HTERT RPE-1 (cell line): ENCODE measurements around the gene CCDC30.
"Not testable (repeated sequence)": the region's sequence is repeated elsewhere in the genome, so short reads cannot be mapped to it uniquely, and the experiment has no call there.

Experiments used
- in situ Hi-C: fragments of 300-500 bp; cut with MboI; formaldehyde crosslinking; loops from 4 replicates; pipeline ENCODE4 v1.14.3; 2020; ENCODE audit warnings: low sequenced_read_pairs

CCDC30 gene

DNA sequence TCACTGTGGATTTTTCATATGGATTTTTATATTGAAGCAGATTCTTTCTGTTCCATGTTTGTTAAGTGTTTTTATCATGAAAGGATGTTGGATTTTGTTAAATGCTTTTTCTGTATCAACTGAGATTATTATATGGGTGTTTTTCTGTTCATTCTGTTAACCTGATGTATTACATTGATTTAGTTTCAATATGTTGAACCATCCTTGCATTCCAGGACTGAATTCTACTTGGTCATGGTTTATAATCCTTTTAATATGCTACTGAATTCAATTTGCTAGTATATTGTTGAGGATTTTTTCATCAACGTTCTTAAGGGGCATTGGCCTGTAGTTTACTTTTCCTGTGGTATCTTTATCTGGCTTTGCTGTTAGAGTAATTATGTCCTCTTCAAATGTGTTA, 55.8 kb downstream of the CCDC30 start:
- in situ Hi-C loops = no loop called here

DNA sequence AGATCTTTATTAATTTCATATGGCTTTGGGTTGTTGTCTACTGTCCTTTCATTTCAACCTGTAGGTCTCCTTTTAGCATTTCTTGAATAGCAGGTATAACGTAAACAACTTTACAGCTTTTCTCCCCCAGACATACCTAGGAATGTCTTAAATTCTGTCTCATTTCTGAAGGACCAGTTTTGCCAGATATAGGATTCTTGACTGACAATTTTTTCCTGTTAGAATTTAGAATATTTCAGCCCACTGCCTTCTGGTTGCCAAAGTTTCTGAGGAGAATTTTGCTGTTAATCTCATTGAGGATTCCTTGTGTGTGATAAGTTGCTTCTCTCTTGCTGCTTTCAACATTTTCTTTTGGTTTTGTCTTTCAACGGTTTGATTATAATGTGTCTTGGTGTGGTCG, 60.1 kb downstream of the CCDC30 start:
- in situ Hi-C loops = no loop called here

DNA sequence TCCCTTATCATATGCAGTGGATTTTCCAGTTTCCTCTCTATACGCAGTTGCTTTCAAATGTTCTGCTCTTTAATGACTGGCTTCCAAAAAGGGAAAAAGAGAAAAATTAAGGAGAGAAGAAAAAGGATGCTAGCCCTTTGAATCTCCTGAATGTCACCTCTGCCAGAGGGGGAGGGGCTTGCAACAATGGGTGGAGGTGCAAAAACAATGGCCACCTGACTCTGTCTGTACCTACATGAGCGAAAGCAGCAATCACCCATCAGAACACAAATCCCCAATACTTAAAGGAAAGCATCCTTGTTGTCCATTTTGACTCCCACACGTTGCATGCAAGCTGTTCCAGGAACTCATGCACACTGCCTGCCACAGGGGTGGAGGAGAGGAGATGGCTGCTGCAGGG, 61.2 kb downstream of the CCDC30 start:
- in situ Hi-C loops = no loop called here

DNA sequence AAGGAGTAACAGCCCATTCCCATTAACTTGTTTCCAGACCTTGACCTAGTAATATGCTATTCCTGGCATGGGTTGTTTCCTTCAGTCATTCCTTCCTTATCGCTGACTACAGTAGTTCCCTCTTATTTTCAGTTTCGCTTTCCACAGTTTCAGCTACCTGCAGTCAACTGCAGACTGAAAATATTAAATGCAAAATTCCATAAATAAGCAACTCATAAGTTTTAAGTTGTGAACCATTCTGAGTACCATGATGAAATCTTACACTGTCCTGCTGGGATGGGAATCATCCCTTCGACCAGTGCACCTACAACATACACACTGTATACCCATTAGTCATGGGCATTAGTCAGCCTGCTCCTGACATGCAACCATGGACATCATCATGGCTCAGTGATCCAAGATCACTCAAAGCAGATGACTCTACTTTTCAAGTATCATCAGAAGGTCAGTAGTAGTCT, 66.7 kb downstream of the CCDC30 start:
- in situ Hi-C loops = no loop called here

DNA sequence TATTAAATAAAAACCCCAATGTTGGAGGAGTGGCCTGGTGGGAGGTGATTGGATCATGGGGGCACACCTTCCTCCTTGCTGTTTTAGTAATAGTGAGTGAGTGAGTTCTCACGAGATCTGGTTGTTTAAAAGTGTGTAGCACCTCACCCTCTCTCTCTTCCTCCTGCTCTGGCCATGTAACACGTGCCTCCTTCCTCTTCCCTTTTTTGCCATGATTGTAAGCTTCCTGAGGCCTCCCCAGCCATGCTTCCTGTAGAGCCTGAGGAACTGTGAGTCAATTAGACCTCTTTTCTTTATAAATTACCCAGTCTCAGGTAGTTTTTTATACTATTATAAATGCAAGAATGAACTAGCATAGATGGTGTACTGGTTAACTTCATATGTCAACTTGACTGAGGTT, 68.0 kb downstream of the CCDC30 start:
- in situ Hi-C loops = no loop called here

DNA sequence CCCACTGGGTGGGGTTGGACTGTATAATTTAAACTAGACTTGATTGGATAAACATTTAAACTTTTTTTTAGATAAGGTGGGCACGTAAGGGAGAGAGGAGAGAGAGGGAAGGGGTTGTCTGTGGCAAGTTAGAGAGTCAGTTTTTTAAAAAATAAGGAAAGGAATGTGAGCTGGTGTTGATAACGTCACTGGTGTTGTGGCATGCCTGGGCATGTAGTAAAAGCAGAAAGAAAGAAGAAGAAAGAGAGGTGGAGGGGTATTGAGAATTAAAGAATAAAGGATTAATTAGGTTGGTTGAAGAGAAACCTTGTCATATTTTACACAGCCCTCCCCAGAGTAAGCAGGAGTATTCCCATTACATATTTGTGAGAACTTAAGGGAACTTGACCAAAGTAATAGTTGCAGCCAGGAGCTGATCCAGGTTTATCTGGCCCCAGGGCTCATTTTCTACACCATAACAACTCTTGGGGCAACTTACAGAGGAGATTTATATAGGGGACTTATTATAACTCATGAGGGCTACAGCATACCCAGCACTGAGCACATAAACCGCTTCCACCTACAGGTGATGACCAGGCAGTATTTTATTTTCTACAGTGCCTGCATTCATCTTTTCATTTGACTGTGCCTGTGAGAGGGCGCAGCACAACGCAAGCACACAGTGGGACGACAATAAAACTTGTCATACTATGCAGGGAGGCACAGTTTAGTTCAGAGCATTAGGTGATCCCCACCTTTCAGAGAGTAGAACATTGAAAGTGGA, 70.2 kb downstream of the CCDC30 start:
- in situ Hi-C loops = no loop called here

DNA sequence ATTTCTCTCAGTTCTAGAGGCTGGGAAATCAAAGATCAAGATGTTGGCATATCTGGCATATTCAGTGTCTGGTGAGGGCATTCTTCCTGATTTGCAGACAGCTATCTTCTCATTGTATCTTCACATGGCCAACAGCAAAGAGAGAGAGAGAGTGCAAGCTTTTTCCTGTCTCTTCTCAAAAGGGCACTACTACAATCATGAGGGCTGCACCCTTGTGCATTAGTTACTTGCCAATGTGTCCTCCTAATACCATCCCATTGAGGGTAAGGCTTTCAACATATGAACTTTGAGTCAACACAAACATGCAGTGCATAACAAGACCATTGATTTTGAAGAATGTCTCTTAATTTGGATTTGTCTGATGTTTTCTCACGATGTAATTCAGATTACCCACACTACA, 78.0 kb downstream of the CCDC30 start:
- in situ Hi-C loops = no loop called here

DNA sequence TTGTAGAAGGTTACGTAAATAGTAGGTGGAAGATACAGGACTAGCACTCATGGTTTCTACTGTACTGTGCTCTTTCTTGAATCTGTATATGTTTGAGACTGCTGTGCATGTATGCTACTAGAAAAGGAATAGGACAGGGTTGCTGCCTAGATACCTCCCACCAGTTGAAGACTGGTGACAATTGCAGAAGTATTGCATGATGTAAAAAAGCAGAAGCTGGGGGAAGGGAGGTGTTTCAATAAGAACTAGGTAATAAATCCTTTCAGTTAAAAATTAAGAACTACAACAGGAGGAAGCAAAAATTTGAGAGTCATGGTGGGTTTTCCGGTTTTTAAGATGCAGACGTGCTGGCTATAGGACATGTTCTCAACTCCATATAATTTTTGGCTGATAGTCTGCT, 88.1 kb downstream of the CCDC30 start:
- in situ Hi-C loops = no loop called here

DNA sequence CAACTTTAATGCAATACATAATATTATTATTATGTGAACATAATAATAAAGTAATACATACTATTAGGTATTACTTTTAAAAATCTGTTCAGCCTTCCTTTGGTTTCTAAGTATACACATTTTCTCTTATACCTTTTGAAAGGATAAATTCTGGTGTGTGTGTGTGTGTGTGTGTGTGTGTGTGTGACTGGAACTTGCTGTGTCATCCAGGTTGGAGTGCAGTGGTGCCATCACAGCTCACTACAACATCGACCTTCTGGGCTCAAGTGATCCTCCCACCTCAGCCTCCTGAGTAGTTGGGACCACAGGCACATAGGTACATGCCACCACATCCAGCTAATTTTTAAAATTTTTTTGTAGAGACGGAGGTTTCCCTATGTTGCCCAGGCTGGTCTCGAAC, 88.5 kb downstream of the CCDC30 start:
- in situ Hi-C loops = no loop called here

DNA sequence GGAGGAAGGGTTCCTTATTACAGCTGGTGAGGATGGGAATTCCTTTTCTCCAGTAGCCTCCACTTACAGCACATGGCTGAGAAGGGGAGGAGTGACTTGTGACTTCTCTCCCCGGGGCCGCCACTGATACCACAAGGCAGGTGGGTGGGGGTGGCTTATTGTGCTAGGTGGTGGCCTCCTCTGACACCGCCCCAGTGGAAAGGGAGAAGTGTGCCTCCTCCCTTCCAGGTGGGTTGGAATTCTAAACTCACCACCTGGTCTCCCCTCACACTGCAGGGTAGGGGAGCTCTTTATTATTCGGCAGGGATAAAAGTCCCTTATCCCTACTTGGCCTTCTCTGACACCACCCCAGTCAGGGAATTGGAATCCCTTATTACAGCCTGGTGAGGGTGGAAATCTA, 89.5 kb downstream of the CCDC30 start:
- in situ Hi-C loops = no loop called here

DNA sequence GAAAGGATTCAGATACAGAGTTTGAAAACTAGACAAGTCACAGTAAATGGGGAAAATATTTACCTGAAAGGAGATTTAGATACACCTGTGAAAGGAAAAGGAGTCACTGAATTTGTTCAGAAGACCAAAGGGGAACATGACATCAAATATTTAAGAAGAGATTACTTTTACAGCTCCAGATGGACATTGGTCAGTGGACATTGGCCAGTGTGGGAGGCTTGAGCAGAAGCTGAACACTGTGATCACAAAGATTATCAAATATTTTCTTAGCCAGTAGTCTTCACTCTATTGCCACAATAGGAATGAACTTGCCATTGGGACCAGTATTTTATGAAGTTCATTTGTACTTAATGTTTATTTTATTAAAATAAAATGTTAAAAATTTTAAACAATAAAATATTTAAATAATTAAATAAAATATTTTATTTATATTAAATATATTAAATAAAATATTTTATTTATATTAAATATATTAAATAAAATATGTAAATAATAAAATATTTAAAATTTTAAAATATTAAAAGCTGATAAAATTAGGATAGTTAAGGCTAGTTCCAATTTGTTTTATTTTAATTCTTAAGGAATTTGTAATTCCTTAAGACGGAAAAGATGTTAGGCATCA, 94.3 kb downstream of the CCDC30 start:
- in situ Hi-C loops = no loop called here

DNA sequence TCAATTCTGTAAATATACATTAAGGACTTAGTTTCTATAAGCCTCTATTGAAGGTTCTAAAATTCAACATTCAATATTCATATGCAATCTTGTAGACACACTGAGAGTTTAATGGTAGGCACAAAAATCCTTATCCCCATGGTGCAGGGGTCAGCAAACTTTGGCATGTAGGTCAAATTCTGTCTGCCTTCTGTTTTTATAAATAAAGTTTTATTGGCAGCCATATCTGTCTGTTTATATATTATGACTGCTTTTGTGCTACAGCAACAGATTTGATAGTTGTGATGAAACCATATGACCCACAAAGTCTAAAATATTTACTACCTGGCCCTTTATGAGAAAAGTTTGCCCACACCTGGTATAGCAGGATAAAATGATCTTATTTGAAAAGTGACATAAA, 104.0 kb downstream of the CCDC30 start:
- in situ Hi-C loops = no loop called here

DNA sequence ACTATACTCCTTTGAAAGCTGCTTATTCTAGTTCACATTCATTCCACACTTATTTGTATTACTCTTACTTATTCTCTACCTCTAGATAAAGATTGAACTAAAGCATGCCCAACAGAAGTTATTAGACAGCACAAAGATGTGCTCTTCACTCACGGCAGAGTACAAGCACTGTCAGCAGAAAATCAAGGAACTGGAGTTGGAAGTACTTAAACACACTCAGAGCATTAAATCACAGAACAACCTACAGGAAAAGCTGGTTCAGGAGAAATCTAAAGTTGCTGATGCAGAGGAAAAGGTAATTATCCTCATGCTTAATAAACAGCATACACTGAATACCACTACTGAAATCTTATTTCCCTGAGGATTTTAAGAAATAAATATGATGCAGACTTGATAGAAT, 113.8 kb downstream of the CCDC30 start:
- in situ Hi-C loops = no loop called here

DNA sequence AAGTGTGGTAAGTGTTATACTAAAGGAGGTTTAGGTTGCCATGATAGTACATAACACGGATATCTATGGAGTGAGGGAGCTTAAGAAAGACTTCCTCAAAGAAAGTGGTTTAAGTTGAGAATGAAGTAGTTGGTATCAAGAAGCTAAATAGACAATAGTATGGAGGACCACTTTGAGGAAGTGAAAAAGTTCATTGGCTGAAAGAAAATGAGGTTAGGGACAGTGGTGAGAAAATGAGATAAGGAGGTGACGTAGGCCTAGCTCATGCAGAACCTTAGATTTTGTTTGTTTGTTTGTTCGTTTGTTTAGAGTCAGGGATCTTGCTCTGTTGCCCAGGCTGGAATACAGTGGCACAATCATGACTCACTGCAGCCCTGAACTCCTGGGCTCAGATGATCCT, 122.9 kb downstream of the CCDC30 start:
- in situ Hi-C loops = no loop called here

DNA sequence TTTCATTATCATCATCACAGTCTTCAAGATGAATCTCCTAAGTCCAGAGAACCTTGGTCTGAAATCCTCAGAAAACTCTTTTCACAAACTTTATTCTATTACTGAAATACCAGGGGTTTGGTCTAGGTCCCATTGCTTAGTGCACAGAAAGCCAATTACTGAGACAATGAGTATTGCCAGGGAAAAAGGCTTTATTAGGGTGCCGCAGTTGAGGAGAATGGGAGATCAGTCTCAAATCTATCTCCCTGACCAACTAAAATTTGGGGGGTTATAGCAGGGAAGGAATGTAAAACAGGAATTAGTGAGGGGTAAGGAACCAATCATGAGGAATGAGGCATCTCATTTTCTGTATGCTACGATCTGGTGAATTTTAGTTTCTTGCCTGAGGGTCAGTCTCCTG, 124.7 kb downstream of the CCDC30 start:
- in situ Hi-C loops = no loop called here

DNA sequence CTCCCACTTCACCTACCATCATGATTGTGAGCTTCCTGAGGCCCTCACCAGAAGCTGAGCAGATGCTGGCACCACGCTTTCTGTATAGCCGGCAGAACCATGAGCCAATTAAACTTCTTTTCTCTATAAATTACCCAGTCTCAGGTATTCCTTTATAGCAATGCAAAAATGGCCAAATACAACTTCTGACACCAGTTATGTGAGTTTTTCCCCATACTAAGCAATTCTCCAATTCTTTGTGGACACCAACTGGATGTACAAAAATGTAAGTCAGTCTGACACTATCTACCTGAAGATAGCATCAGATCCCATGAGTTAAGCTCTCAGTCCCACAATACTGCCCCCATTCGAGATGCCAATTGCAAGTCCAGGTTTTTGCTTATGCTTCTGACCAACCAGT, 129.7 kb downstream of the CCDC30 start:
- in situ Hi-C loops = no loop called here

DNA sequence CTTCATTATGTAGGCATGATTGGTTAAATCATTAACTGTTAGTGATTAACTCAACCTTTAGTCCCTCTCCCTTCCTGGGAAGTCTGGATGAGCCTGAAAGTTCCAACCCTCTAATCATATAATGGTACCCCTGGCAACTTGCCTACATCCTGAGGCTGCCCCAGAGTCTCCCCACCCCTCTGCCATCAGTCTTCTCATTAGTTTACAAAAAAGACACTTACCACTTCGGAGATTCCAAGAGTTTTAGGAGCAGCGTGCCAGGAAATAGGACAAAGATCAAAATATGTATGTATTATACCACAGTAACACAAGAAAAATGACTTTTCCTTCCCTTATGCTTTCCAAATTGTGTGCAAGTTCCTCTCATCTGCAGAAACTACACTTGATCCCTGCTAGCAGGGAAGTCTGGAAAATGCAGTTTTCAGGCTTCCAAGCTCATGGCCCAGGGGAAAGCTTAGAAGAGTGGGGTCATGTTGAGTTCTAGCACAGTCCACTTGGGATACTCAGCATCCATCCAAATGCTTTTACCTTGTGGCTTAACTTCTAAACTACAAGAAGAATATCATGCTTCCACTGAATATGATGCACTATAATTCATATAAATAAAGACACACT, 130.5 kb downstream of the CCDC30 start:
- in situ Hi-C loops = no loop called here

DNA sequence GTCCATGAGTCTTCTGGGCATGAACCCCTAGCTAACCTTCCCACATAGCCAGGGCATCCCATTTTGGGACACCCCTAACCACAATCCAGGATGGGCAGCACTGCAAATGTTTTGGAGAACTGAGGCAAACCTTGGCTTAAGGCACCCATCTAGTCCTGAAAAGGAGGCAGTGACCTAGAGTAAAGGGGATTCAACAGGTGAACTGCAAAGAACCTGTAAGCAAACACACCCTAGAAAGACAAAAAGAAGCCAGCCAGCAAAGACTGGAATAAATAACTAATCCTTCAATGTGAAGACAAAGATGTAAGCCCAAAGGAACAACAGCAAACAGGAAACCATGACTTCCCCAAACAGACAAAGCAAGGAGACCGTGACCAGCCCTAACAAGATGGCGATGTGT, 138.4 kb downstream of the CCDC30 start:
- in situ Hi-C loops = no loop called here

DNA sequence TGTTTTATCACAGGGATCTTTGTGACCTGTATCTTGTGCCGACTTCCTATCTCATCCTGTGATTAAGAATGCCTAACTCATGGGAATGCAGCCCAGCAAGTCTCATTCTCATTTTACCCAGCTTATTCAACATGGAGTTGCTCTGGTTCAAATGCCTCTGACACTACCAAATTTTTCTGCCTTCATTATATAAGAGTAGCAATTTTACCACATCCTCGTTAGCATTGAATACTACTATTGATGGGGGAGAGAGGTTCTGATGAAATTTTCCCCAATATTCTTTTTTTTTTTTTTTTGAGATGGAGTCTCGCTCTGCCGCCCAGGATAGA, 150.7 kb downstream of the CCDC30 start:
- in situ Hi-C loops = no loop called here

DNA sequence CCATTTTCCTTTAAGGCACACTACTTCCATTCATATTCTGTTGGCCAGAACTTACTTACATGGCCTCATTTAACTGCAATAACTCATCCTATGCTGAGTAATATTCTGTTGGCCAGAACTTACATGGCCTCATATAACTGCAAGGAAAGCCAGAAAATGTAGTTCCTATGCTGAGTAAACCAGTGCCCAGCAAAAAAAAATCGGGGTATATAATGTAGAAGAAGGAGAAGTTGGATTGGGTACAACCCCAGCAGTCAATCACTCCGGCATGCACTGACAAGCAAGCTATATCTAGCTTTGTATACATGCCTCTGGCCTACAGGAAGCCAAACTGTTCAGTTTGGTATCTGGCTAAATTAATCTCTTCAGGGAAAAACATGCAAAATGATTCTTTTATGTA, 155.8 kb downstream of the CCDC30 start:
- in situ Hi-C loops = no loop called here

DNA sequence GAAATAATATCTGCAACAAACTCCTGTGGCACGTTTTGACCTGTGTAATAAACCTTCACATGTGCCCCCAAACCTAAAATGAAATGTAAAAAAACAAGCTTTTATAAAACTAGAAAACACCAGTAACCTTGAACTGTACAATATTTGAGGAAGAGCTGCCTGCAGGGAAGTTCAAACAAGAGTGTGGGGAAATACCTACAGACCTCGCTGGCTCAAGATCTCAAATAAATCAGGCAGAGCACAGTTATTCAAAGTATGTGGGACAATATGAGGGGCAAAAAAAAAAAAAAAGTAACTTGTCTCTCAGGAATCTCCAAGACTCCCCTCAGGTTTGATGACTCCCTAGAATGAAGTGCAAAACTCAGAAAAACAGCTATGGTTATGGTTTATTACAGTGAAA, 157.2 kb downstream of the CCDC30 start:
- in situ Hi-C loops = no loop called here

DNA sequence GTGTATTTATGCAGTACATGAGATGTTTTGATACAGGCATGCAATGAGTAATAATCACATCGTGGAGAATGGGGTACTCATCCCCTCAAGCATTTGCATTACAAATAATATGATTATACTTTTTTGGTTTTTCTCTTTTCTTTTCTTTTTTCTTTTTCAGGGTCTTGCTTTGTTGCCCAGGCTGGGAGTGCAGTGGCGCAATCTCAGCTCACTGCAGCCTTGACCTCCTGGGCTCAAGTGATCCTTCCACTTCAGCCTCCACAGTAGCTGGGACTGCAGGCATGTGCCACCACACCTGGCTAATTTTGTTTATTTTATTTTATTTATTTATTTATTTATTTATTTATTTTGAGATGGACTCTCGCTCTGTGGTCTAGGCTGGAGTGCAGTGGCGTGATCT, 158.1 kb downstream of the CCDC30 start:
- in situ Hi-C loops = not testable (repeated sequence)

DNA sequence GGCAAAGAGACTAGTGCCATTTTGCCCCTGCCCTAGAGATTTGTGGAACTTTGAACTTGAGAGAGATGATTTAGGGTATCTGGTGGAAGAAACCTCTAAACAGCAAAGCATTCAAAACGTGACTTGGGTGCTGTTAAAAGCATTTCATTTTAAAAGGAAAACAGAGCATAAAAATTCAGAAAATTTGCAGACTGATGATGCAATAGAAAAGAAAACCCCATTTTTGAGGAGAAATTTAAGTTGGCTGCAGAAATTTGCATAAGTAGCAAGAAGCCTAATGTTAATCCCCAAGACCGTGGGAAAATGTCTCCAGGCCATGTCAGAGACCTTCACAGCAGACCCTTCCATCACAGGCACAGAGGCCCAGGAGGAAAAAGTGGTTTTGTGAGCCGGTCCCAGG, 164.1 kb downstream of the CCDC30 start:
- in situ Hi-C loops = not testable (repeated sequence)
